Measurements from ENCODE around the gene PITPNM3.

DNA sequence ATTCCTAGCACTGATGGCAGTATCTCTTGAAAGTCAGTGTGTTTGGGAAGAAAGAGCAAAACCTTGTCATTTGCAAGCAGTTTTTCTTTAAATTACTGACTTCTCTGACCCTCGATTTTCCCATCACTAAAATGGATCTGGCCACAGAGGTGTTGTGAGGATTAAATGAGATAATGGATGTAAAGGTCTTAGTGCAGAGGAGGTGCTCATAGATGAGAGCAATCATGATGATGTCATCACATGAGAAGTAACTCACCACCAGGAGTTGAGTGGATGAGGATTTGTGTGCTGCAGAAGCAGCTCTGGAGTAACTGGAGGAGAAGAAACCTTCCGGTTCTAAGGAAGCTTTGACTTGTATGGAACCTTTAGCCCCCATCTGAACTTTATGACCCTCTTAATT lies 30.6 kb downstream of the PITPNM3 start:
- TF ChIP-seq POLR2A (IDR thresholded peaks at IDR 0.05; ENCODE audit: low read depth, low read length), result no peak
- TF ChIP-seq POLR2AphosphoS5 (IDR thresholded peaks at IDR 0.05; ENCODE audit: low read depth, low read length), result no peak
- no peak for TF ChIP-seq TAF1 (IDR thresholded peaks at IDR 0.05; ENCODE audit: borderline replicate concordance, low read depth, low read length)

Data from GM12892 (cell line).